Chondrocyte (in vitro differentiated cells): Measurements from ENCODE around the gene ACTL9. TPM values are rescaled to one million over a fixed set of nuclear protein-coding genes. Genes with fewer than 3 reads are reported as not detected.

Source experiments
- DNase-seq: peaks from one replicate; pipeline ENCODE4 v3.0.0; 2021; ENCODE audit warnings: mixed read lengths, low spot score
- H3K27ac Mint-ChIP-seq: one replicate; pipeline ENCODE4 v1.8.0; 2021; ENCODE audit warnings: mild to moderate bottlenecking, moderate library complexity, mixed read lengths; ENCODE audit not compliant: unreplicated experiment
- H3K27me3 Mint-ChIP-seq: 2 replicates; pipeline ENCODE4 v1.8.0; 2021; ENCODE audit warnings: low read depth, mixed read lengths
- H3K36me3 Mint-ChIP-seq: 2 replicates; pipeline ENCODE4 v1.8.0; 2021; ENCODE audit warnings: low read depth, mixed read lengths
- H3K4me1 Mint-ChIP-seq: 2 replicates; pipeline ENCODE4 v1.8.0; 2021; ENCODE audit warnings: low read depth, mild to moderate bottlenecking, mixed read lengths
- H3K4me3 Mint-ChIP-seq: one replicate; pipeline ENCODE4 v1.8.0; 2021; ENCODE audit warnings: mild to moderate bottlenecking, moderate library complexity, mixed read lengths; ENCODE audit not compliant: unreplicated experiment
- H3K9me3 Mint-ChIP-seq: 2 replicates; pipeline ENCODE4 v1.8.0; 2021; ENCODE audit warnings: low read depth, mixed read lengths
- CTCF ChIP-seq: fragments of 200-600 bp; sonication (generic); IDR thresholded peaks from 2 replicates; pipeline ENCODE4 v1.5.0; 2021; ENCODE audit warnings: antibody characterized with exemption, mild to moderate bottlenecking, moderate library complexity
- total RNA-seq: library from RNA; stranded (reverse); gene quantifications from 3 replicates; pipeline ENCODE4 v1.2.1, GENCODE V29; 2021

ACTL9 gene
- total RNA-seq, 1 donor from 2014 or later: not detected

GRCh38 chr19:8702350-8702749 lies 3.8 kb upstream of the ACTL9 start:
- peaks cover 2% of the 10 kb centered on the region for H3K27me3 Mint-ChIP-seq
- no peak overlapping the region for H3K27ac Mint-ChIP-seq
- no peaks in the 10 kb centered on the region for H3K36me3 Mint-ChIP-seq
- no peaks in the 10 kb centered on the region for H3K9me3 Mint-ChIP-seq
- TF ChIP-seq CTCF: no peak
- no peak overlapping the region for H3K4me3 Mint-ChIP-seq
- H3K4me1 Mint-ChIP-seq: no peaks in the 10 kb centered on the region
- no peak for DNase-seq

GRCh38 chr19:8700956-8701355 lies 2.4 kb upstream of the ACTL9 start:
- no peak for DNase-seq

GRCh38 chr19:8699908-8700307 lies 1.3 kb upstream of the ACTL9 start:
- Mint-ChIP-seq H3K9me3 (no peaks in the 10 kb centered on the region), H3K27me3 (peaks cover 2% of the 10 kb centered on the region), H3K4me1 (no peaks in the 10 kb centered on the region), H3K27ac (no peak overlapping the region), H3K36me3 (no peaks in the 10 kb centered on the region), H3K4me3 (no peak overlapping the region)
- no peak for DNase-seq
- TF ChIP-seq CTCF: no peak

More at GRCh38 chr19:8700956-8701355, 2.4 kb upstream of the ACTL9 start:
- TF ChIP-seq CTCF: no peak
- H3K27ac Mint-ChIP-seq: no peak overlapping the region
- no peak overlapping the region for H3K4me3 Mint-ChIP-seq
- H3K9me3 Mint-ChIP-seq: no peaks in the 10 kb centered on the region
- H3K4me1 Mint-ChIP-seq: no peaks in the 10 kb centered on the region
- H3K36me3 Mint-ChIP-seq: no peaks in the 10 kb centered on the region
- peaks cover 2% of the 10 kb centered on the region for H3K27me3 Mint-ChIP-seq

- Mint-ChIP-seq H3K36me3 (no peaks in the 10 kb centered on the region), H3K4me1 (no peaks in the 10 kb centered on the region), H3K4me3 (no peak overlapping the region), H3K9me3 (no peaks in the 10 kb centered on the region), H3K27me3 (peaks cover 2% of the 10 kb centered on the region), H3K27ac (no peak overlapping the region)
- TF ChIP-seq CTCF: peak; percentile 42
- no peak for DNase-seq
Measured at GRCh38 chr19:8697671-8698432, 743 bp downstream of the ACTL9 start.

- Mint-ChIP-seq H3K36me3 (no peaks in the 10 kb centered on the region), H3K4me3 (no peak overlapping the region), H3K27me3 (peaks cover 9% of the 10 kb centered on the region), H3K9me3 (no peaks in the 10 kb centered on the region), H3K27ac (no peak overlapping the region), H3K4me1 (no peaks in the 10 kb centered on the region)
- no peak for DNase-seq
- TF ChIP-seq CTCF: no peak
Measured at GRCh38 chr19:8696993-8697392, 1.6 kb downstream of the ACTL9 start.
